Measurements from ENCODE around the gene MYL10. TPM values are rescaled to one million over a fixed set of nuclear protein-coding genes. Genes with fewer than 3 reads are reported as not detected.
A peak's percentile ranks its signal among the peaks of the same experiment; 100 is the strongest.

MYL10 gene
- total and polyA plus RNA-seq, 2 of the 8 experiments (the other 6 are each of a cell fraction or from before 2014, with no cell fraction given), result 0.18 TPM; not detected in 1

- ChIA-PET POLR2A (ENCODE audit: partially characterized antibody) (interaction anchor here (0.6 to 1.9 kb wide), 2 partner anchors 47 to 90 kb away, joined by 3 to 5 read pairs; no protein-coding TSS in a partner anchor), CTCF (ENCODE audit: partially characterized antibody) (interaction anchor here (1.0 to 2.9 kb wide), 2 partner anchors 122 to 541 kb away, joined by 3 to 13 read pairs; no protein-coding TSS in a partner anchor)
Measured at GRCh38 chr7:101664893-101665471, 35.9 kb upstream of the MYL10 start.

More at GRCh38 chr7:101664893-101665471, 35.9 kb upstream of the MYL10 start:
- Histone ChIP-seq H3K27ac (ENCODE audit: low read depth, low read length) (no peak overlapping the region), H3K9me3 (ENCODE audit: insufficient read depth in 2 of 2, low read depth in 1 of 2, low read length in 1 of 2) (peaks cover 0 to 3% of the 10 kb centered on the region in 2 experiments; a peak in 1 of 4 replicates), H3K4me2 (ENCODE audit: insufficient read depth in 1 of 2, low read depth in 2 of 2, low read length in 2 of 2) (peak overlapping the region; percentile 16 to 47; a peak in 2 of 4 replicates), H4K91ac (replicated peaks; ENCODE audit: insufficient read length, low read length) (peak overlapping the region; percentile 67), H3K79me2 (ENCODE audit: control insufficient read depth in 1 of 2, insufficient read depth in 2 of 2, low read length in 2 of 2) (no peaks in the 10 kb centered on the region), H3K14ac (ENCODE audit: insufficient read length) (no peak overlapping the region), H3K36me3 (ENCODE audit: control insufficient read depth in 2 of 4, insufficient read depth in 4 of 4, low read length in 3 of 4) (no peaks in the 10 kb centered on the region), H3K4me1 (replicated peaks in 1 of 4; ENCODE audit: control insufficient read depth in 3 of 4, insufficient read depth in 4 of 4, low read length in 3 of 4) (peaks cover 0 to 13% (median 7%) of the 10 kb centered on the region in 4 experiments; a peak in 6 of 7 replicates), H2AFZ (ENCODE audit: low read length) (no peak overlapping the region), H3K27me3 (replicated peaks in 1 of 4; ENCODE audit: control insufficient read depth in 3 of 4, extremely low read depth in 1 of 4, insufficient read depth in 3 of 4, low read length in 3 of 4) (no peaks in the 10 kb centered on the region), H3K23ac (ENCODE audit: insufficient read length) (no peak overlapping the region), H3K79me1 (ENCODE audit: low read depth, low read length) (no peaks in the 10 kb centered on the region), H2BK120ac (replicated peaks; ENCODE audit: low read depth, low read length) (peak overlapping the region; percentile 89), H3K23me2 (ENCODE audit: low read depth, low read length) (no peaks in the 10 kb centered on the region), H3K9ac (replicated peaks in 1 of 4; ENCODE audit: extremely low read depth in 1 of 4, low read depth in 3 of 4, low read length in 3 of 4) (no peak overlapping the region), H4K5ac (ENCODE audit: insufficient read length, low read depth, low read length) (peak overlapping the region; percentile 84), H2AK5ac (ENCODE audit: low read depth, low read length) (no peak overlapping the region), H2BK15ac (ENCODE audit: low read length) (peak overlapping the region; percentile 73; the same call in 1 of the 2 replicates), H3K4me3 (ENCODE audit: extremely low read depth in 1 of 4, insufficient read depth in 2 of 4, low read depth in 3 of 4, low read length in 4 of 4) (peak overlapping the region in 1 of 4 experiments; percentile 25; a peak in 1 of 8 replicates), H2BK12ac (ENCODE audit: low read depth, low read length) (peak overlapping the region; percentile 85; the same call in 1 of the 2 replicates), H3K4ac (replicated peaks; ENCODE audit: insufficient read length, low read depth, low read length) (peak overlapping the region; percentile 64), H2BK20ac (ENCODE audit: low read length) (peak overlapping the region; percentile 97; the same call in 1 of the 2 replicates), H3K56ac (replicated peaks; ENCODE audit: insufficient read length, low read depth, low read length) (no peak overlapping the region), H3K18ac (ENCODE audit: extremely low read depth, low read length) (peak overlapping the region; percentile 64), H4K20me1 (replicated peaks in 1 of 2; ENCODE audit: control insufficient read depth in 1 of 2, insufficient read depth in 2 of 2, low read length in 2 of 2) (no peaks in the 10 kb centered on the region), H2BK5ac (ENCODE audit: low read depth, low read length) (peak overlapping the region; percentile 76; the same call in 1 of the 2 replicates), H4K8ac (ENCODE audit: extremely low read depth, insufficient read depth, low read length) (peak overlapping the region; percentile 31; the same call in 1 of the 2 replicates)
- FAIRE-seq (no peak), DNase-seq (ENCODE audit: low read depth in 1 of 2, low spot score in 2 of 2) (peak in 1 of 2 experiments; percentile 53)
- 74% methylated on average over 10 of the region's 10 CpGs; no CpG with 5 or more reads in 1 of the 2 experiments for WGBS, 2 experiments (ENCODE audit: extremely low coverage in 1 of 2, insufficient coverage in 1 of 2, insufficient read length in 1 of 2, insufficient replicate concordance in 2 of 2, low coverage in 1 of 2, low lambda C conversion rate in 2 of 2, missing lambda C conversion rate in 1 of 2)
- no peak for TF ChIP-seq SAP30 (IDR thresholded peaks at IDR 0.05; ENCODE audit: insufficient read depth, insufficient replicate concordance, low read length)
- TF ChIP-seq SUZ12 (IDR thresholded peaks at IDR 0.05; ENCODE audit: low read length), result no peak
- no peak for TF ChIP-seq CEBPB (IDR thresholded peaks at IDR 0.05; ENCODE audit: low read depth, low read length)
- TF ChIP-seq, protein P1, sequence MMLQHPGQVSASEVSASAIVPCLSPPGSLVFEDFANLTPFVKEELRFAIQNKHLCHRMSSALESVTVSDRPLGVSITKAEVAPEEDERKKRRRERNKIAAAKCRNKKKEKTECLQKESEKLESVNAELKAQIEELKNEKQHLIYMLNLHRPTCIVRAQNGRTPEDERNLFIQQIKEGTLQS (IDR thresholded peaks at IDR 0.05; ENCODE audit: insufficient read depth, low read depth, low read length), result no peak
- TF ChIP-seq NRF1 (IDR thresholded peaks at IDR 0.05; ENCODE audit: low read depth, low read length), result no peak
- TF ChIP-seq POU5F1 (IDR thresholded peaks at IDR 0.05; ENCODE audit: low read depth, low read length), result no peak
